NCI-H1092 treated with DMSO at 0.1 percent for 48 hours (cell line): ENCODE data around the gene TRPM7.
"Not testable (repeated sequence)": the region's sequence is repeated elsewhere in the genome, so short reads cannot be mapped to it uniquely, and the experiment has no call there.

Source experiments
- DNase-seq: peaks from one replicate; lab custom pipeline; 2025; lab: John Stamatoyannopoulos, UW

The TRPM7 gene

GRCh38 chr15:50576166-50576565 lies 110.4 kb downstream of the TRPM7 start:
- no peak for DNase-seq

GRCh38 chr15:50573842-50574241 lies 112.8 kb downstream of the TRPM7 start:
- not testable (repeated sequence) for DNase-seq

GRCh38 chr15:50563756-50564155 lies 122.8 kb downstream of the TRPM7 start:
- no peak for DNase-seq

- DNase-seq: no peak
Measured at GRCh38 chr15:50562735-50563640, 123.6 kb downstream of the TRPM7 start.

GRCh38 chr15:50558012-50558411 lies 128.6 kb downstream of the TRPM7 start:
- no peak for DNase-seq

- DNase-seq: no peak
Measured at GRCh38 chr15:50556642-50557371, 129.8 kb downstream of the TRPM7 start.

GRCh38 chr15:50552238-50552637 lies 134.4 kb downstream of the TRPM7 start:
- DNase-seq: no peak

GRCh38 chr15:50549326-50549725 lies 137.3 kb downstream of the TRPM7 start:
- no peak for DNase-seq

GRCh38 chr15:50546566-50546965 lies 140.0 kb downstream of the TRPM7 start, which contains the start of gene USP50:
Gene USP50 (minus strand): TSS chr15:50546666. CDS start chr15:50546525, 141 bp downstream.
- no peak for DNase-seq

GRCh38 chr15:50544368-50544767 lies 142.2 kb downstream of the TRPM7 start:
- no peak for DNase-seq

- no peak for DNase-seq
Measured at GRCh38 chr15:50543556-50543955, 143.0 kb downstream of the TRPM7 start.

GRCh38 chr15:50542887-50543210 lies 143.7 kb downstream of the TRPM7 start:
- DNase-seq: no peak

GRCh38 chr15:50531766-50532165 lies 154.8 kb downstream of the TRPM7 start:
- no peak for DNase-seq

GRCh38 chr15:50531163-50531562 lies 155.4 kb downstream of the TRPM7 start:
- DNase-seq: no peak

- DNase-seq: no peak
Measured at GRCh38 chr15:50523851-50524251, 162.7 kb downstream of the TRPM7 start.

- DNase-seq: no peak
Measured at GRCh38 chr15:50519740-50520425, 166.7 kb downstream of the TRPM7 start.

GRCh38 chr15:50513001-50513400 lies 173.6 kb downstream of the TRPM7 start:
- DNase-seq: no peak
